Fibroblast of lung (primary cell): ENCODE data around the gene KAT2A. TPM values are rescaled to one million over a fixed set of nuclear protein-coding genes. Genes with fewer than 3 reads are reported as not detected.

Source experiments
- DNase-seq, 2 donors: peaks; one replicate each; pipeline versions ENCODE4 v3.0.0 to v3.0.0-alpha.2; 2010; ENCODE audit warnings: low read depth in 2 of 2
- H2AFZ ChIP-seq: 2 replicates; pipeline ENCODE4 v1.5.1; 2012; ENCODE audit warnings: low read length, control low read depth, inconsistent platforms
- H3K27ac ChIP-seq: 2 replicates; pipeline ENCODE4 v1.5.1; 2011; ENCODE audit warnings: low read length, control low read depth; ENCODE audit not compliant: insufficient read depth
- H3K27me3 ChIP-seq: 2 replicates; pipeline ENCODE4 v1.5.1; 2011; ENCODE audit warnings: mild to moderate bottlenecking, low read length; ENCODE audit not compliant: control insufficient read depth, insufficient read depth
- H3K36me3 ChIP-seq: 2 replicates; pipeline ENCODE4 v1.5.1; 2011; ENCODE audit warnings: low read length; ENCODE audit not compliant: control insufficient read depth, insufficient read depth
- H3K4me1 ChIP-seq: 2 replicates; pipeline ENCODE4 v1.5.1; 2011; ENCODE audit warnings: low read length; ENCODE audit not compliant: control insufficient read depth, insufficient read depth; ENCODE audit errors: extremely low read depth
- H3K4me2 ChIP-seq: 2 replicates; pipeline ENCODE4 v1.5.1; 2011; ENCODE audit warnings: low read length, control low read depth; ENCODE audit not compliant: insufficient read depth; ENCODE audit errors: extremely low read depth
- H3K4me3 ChIP-seq, 4 experiments: fragments of 200-600 bp in 1 of 4; sonication (generic) in 1 of 4; replicated peaks in 1 of 4; 2 replicates each; pipeline ENCODE4 v1.5.1; 2011 to 2016; ENCODE audit warnings: low read length in 4 of 4, low read depth in 3 of 4, mild to moderate bottlenecking in 3 of 4, control low read depth in 2 of 4, inconsistent platforms in 1 of 4, mixed read lengths in 1 of 4; ENCODE audit not compliant: insufficient read depth in 1 of 4; ENCODE audit errors: control extremely low read depth in 1 of 4
- H3K79me2 ChIP-seq: 2 replicates; pipeline ENCODE4 v1.5.1; 2012; ENCODE audit warnings: mild to moderate bottlenecking, low read length, inconsistent platforms; ENCODE audit not compliant: control insufficient read depth, insufficient read depth
- H3K9ac ChIP-seq: 2 replicates; pipeline ENCODE4 v1.5.1; 2011; ENCODE audit warnings: mild to moderate bottlenecking, low read length, control low read depth; ENCODE audit not compliant: insufficient read depth
- H3K9me3 ChIP-seq: 2 replicates; pipeline ENCODE4 v1.5.1; 2012; ENCODE audit warnings: low read depth, low read length; ENCODE audit not compliant: control insufficient read depth, insufficient read depth
- H4K20me1 ChIP-seq: 2 replicates; pipeline ENCODE4 v1.5.1; 2011; ENCODE audit warnings: low read length; ENCODE audit not compliant: control insufficient read depth, insufficient read depth; ENCODE audit errors: extremely low read depth
- EZH2 ChIP-seq: IDR thresholded peaks from 2 replicates; pipeline ENCODE4 v1.5.1; 2012; ENCODE audit warnings: low read length, control low read depth, mild to moderate bottlenecking; ENCODE audit errors: missing control alignments
- polyA plus RNA-seq, 2 donors: library from polyadenylated mRNA; depleted of rRNA in 1 of 2; stranded (reverse) in 1 of 2; unstranded in 1 of 2; fragments of >200 nt; gene quantifications; 2 replicates each; pipeline ENCODE4 v1.2.1, GENCODE V29; 2011 to 2012; ENCODE audit warnings: missing spikeins in 1 of 2
- total RNA-seq: library from RNA; depleted of rRNA; stranded (reverse); fragments of >200 nt; gene quantifications from 2 replicates; pipeline ENCODE4 v1.2.1, GENCODE V29; 2014
- TF ChIP-seq, protein P1 (sequence below), 2 donors: IDR thresholded peaks in 1 of 2; conservative IDR thresholded peaks in 1 of 2; 1 replicate in 1 of 2; 2 replicates in 1 of 2; pipeline ENCODE4 v1.5.1; 2011 to 2012; ENCODE audit warnings: low read length in 2 of 2, control low read depth in 1 of 2, inconsistent platforms in 1 of 2, low read depth in 1 of 2, mild to moderate bottlenecking in 1 of 2

KAT2A gene
- total and polyA plus RNA-seq, 2 donors (not counting 1 experiment from before 2014, with no cell fraction given), result 7.8 to 9.1 TPM

DNA sequence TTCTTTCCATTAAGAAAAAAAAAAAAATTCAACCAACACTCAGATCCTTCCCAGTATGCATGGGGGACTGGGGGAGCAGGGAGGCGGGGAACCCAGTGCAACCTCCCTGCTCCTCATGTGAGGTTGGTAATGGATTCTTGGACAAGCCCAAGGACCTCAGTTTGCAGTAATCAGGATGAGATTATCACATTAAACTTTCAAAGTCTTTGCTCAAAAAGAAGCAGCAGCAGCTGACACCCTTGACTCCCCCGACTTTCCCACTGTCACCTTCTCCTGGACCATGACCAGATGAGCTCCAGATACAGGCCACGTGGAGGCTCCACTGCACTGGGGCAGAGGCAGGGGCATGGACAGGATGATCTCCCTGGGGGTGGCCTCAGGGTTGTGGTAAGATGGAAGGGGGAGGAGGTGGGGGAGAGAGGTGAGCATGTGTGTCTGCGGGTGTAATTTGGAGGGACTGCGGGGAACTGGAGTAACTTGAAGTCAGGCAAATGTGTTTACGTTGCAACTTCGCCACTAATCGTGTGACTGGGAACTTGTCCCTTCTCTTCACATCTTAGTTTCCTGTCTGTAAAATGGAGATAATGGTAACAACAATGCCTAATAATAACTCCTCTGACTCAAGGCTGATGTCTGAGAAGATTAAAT lies 42.6 kb downstream of the KAT2A start:
- Histone ChIP-seq H3K27ac (no peak overlapping the region), H3K9me3 (no peaks in the 10 kb centered on the region), H3K79me2 (no peaks in the 10 kb centered on the region), H3K4me3 (no peak overlapping the region), H3K36me3 (no peaks in the 10 kb centered on the region), H3K4me1 (no peaks in the 10 kb centered on the region), H4K20me1 (no peaks in the 10 kb centered on the region), H3K27me3 (peaks cover 20% of the 10 kb centered on the region), H2AFZ (no peak overlapping the region), H3K4me2 (no peak overlapping the region), H3K9ac (no peak overlapping the region)
- DNase-seq, result no peak
- TF ChIP-seq, protein P1, sequence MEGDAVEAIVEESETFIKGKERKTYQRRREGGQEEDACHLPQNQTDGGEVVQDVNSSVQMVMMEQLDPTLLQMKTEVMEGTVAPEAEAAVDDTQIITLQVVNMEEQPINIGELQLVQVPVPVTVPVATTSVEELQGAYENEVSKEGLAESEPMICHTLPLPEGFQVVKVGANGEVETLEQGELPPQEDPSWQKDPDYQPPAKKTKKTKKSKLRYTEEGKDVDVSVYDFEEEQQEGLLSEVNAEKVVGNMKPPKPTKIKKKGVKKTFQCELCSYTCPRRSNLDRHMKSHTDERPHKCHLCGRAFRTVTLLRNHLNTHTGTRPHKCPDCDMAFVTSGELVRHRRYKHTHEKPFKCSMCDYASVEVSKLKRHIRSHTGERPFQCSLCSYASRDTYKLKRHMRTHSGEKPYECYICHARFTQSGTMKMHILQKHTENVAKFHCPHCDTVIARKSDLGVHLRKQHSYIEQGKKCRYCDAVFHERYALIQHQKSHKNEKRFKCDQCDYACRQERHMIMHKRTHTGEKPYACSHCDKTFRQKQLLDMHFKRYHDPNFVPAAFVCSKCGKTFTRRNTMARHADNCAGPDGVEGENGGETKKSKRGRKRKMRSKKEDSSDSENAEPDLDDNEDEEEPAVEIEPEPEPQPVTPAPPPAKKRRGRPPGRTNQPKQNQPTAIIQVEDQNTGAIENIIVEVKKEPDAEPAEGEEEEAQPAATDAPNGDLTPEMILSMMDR (conservative IDR thresholded peaks at IDR 0.05 in 1 of 2, IDR thresholded peaks at IDR 0.05 in 1 of 2; ENCODE audit: low read depth in 1 of 2, low read length in 2 of 2), result no peak
- TF ChIP-seq EZH2, result no peak

GRCh38 chr17:42077755-42078154 lies 43.4 kb downstream of the KAT2A start:
- Histone ChIP-seq H3K79me2 (no peaks in the 10 kb centered on the region), H3K36me3 (no peaks in the 10 kb centered on the region), H4K20me1 (no peaks in the 10 kb centered on the region), H3K9me3 (no peaks in the 10 kb centered on the region), H3K27ac (no peak overlapping the region), H3K9ac (no peak overlapping the region), H3K4me2 (no peak overlapping the region), H3K27me3 (peaks cover 24% of the 10 kb centered on the region), H2AFZ (no peak overlapping the region), H3K4me3 (no peak overlapping the region), H3K4me1 (no peaks in the 10 kb centered on the region)
- DNase-seq, result no peak
- TF ChIP-seq, protein P1 (conservative IDR thresholded peaks at IDR 0.05 in 1 of 2, IDR thresholded peaks at IDR 0.05 in 1 of 2; ENCODE audit: low read depth in 1 of 2, low read length in 2 of 2), result no peak
- TF ChIP-seq EZH2, result no peak

DNA sequence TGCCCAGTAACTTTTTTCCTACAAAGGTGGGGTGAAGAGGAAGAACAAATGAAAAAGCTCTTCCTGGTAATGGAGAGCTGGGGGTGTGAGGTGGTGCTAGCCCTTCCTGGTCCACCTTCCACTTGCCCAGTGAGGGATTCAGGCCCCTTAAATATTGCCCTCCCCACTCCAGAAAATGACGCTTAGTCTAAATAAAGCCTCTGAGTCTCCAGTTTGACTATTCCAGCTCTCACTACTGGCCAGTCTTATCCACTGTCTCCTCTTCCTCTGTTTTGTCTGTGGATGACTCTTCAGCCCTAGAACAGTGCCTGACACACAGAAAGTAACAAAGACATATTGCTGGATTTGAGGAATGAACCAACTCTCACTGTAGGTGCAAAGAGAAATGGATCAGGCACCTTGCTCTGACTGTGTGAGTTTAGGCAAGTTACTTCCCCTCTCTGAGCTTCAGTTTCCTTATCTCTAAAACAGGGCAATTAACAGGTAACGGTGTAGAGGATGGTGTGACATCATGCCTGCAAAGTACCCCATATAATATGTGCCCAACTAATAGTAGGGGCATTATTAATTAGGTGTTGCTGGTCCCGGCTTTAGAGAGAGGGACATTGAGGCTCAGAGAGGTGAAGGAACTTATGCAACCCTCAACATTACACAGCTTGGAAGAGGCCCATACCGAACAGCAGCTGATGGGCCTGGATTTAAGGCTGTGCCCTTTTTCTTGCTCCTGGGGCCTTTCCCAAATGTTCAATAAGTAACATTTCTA lies 44.2 kb downstream of the KAT2A start:
- no peaks in the 10 kb centered on the region for H4K20me1 ChIP-seq
- H3K27me3 ChIP-seq, result peaks cover 30% of the 10 kb centered on the region
- no peak overlapping the region for H3K9ac ChIP-seq
- no peak for TF ChIP-seq EZH2
- no peaks in the 10 kb centered on the region for H3K36me3 ChIP-seq
- no peak overlapping the region for H3K27ac ChIP-seq
- DNase-seq, result no peak
- H3K9me3 ChIP-seq, result no peaks in the 10 kb centered on the region
- H3K4me3 ChIP-seq, result no peak overlapping the region
- H3K4me1 ChIP-seq, result no peaks in the 10 kb centered on the region
- no peak overlapping the region for H3K4me2 ChIP-seq
- no peak overlapping the region for H2AFZ ChIP-seq
- H3K79me2 ChIP-seq, result no peaks in the 10 kb centered on the region
